Stimulated activated CD4-positive, alpha-beta T cell treated with anti-CD3 and anti-CD28 coated beads, Interleukin-4, amount 100 ng/mL, for 48 hours (primary cell): ENCODE measurements around the gene TESK2.

Experiments
- DNase-seq, 2 donors: peaks; one replicate each; pipeline ENCODE4 v3.0.0-alpha.2; 2020; ENCODE audit warnings: low read depth in 2 of 2

TESK2 gene

DNA sequence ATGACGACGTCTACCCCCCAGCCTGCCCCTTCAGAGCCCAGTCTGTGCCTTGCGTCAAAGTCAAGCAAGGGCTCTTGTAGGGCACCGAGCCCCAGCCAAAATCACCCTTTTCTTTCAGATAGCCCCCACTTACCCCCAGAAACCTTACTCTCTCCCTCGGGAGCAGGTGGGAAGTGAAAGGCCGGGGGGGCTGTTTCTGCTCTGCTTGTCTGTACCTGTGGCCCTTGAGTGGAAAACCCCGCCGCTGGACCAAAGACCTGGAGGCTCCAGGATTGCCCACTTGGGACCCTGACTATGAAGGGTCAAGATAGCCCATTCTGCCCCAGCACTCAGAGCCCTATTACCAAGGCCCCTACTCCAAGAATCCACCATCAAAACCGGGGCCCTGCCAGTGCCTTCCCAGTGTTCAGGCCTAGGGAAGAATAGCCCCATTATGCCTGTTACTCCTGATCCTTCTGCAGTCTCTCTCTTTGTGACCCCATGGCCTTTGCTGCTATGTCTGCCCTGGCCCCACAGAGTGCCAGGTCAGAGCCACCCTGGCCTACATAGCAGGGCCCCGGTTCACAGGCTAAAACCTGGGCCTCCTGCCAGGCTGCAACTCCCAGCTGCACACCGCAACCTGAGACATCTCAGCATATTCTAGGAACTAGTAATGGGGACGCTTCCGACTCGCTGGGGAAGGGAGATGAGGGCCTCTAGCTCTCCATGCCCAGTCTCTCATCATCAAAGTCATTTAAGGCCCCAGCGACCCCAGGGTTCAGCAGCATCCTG, 186.5 kb downstream of the TESK2 start:
- DNase-seq: no peak

DNA sequence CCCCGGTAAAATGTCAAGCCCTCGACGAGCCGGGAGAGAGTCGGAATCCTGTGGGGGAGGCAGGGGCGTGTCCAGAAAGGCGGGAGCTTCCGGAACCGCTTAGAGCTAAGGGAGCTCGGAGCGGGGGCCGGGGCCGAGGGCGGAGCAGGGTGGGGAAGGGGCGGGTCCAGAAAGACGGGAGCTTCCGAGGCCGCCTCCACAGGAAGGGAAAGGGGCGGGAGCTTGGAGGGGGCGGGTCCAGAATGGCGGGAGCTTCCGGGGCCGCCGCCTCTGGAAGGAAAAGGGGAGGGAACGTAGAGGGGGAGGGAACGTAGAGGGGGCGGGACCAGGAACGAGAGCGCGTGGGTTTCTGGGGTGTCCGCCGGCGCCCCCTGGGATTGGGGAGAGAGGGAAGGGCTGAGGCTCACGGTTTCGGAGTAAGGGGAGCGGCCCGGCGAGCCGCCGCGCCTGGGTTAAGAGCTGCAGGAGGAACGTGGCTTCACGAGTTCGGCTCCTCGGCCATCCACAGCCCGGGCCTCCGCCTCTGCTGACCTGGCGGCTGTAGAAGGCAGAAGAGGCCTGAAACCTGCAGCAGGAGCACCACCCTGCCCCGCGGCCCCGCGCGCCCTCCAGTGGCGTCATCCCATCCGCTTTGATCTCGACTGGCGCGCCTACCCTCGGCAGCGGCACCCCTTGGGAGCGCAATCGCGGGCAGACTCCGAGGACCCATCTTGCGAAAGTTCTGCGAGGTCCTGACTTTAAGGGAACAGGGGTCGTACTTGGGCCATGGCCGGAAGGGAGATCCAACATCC, 187.2 kb downstream of the TESK2 start:
- peak; percentile 98 to 99 for DNase-seq

DNA sequence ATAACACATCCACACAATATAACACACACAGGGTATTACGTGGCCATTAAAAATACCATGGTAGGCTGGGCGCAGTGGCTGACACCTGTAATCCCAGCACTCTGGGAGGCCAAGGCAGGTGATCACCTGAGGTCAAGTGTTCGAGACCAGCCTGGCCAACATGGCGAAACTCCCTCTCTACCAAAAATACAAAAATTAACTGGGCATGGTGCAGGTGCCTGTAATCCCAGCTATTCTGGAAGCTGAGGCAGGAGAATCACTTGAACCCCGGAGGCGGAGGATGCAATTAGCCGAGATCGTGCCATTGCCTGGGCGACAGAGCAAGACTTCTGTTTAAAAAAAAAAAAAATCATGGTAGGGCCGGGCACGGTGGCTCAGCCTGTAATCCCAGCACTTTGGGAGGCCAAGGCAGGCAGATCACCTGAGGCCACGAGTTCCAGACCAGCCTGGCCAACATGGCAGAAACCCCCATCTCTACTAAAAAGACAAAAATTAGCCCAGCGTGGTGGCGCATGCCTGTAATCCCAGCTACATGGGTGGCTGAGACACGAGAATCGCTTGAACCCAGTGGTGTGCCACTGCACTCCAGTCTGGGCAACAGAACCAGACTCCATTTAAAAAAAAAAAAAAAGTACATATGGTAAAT, 188.3 kb downstream of the TESK2 start:
- no peak for DNase-seq

DNA sequence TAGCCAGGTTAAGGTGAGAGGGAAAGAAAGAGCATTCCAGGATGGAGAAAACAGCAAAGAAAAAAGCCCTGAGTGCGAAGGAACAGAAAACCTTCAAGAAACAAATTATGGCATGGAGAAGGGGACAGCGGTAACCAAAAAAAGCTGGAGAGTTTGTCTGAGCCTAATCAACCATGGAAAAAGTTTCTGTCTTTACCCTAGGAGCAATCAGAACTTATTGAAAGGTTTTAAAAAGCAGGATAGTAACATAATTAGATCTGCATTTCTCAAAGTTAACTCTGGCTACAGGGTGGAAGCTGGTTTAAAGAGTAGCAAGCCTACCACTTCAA, 190.3 kb downstream of the TESK2 start:
- no peak for DNase-seq

DNA sequence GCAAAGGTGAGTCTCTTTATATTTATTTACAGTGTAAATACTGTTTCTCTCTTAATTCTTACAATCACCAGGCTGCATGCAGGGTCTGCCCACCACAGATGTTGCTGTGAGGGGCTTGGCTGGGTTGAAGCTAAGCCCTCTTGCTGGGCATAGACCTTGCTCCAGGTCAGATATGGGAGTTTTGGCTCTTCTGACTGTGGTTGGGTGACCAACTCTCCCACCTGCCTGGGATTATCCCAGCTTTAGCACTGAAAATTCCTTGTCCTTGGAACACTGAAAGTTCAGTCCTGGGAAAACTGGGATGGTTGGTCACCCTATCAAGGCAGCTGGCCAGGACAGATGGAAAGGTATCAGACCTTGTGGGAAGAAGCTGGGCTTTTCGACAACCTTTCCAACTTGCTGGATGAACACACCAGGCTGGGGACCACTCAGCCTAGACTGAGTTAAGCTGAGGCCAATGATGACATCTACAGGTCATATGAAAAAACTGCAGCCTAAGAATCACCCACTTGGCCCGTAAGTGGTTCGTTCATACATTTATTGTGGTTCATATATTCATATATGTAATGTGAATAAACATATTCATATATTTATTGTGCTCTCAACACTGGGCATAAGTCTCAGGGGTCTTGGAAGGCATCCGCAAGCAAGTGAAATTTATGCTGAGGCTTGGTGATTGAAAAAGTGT, 190.8 kb downstream of the TESK2 start:
- no peak for DNase-seq

DNA sequence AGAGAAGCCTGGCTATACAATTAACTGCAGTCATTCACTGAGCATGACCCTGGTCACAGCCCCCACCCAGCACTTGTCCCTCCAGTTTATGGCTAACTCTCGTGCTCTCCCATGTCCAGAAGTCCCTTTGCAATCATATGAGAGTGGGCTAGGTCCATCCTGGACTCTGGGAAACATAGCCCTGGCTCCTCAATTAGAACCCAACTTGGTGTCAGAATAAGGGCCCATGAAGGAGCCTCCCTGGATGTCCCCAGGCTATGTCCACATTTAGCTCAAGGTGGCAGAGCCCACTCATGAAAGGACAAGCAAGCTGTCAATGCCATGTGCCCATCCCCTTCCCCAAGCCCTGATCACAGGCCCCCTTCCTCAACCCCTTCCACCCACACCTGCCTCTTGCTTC, 191.7 kb downstream of the TESK2 start:
- DNase-seq: no peak

DNA sequence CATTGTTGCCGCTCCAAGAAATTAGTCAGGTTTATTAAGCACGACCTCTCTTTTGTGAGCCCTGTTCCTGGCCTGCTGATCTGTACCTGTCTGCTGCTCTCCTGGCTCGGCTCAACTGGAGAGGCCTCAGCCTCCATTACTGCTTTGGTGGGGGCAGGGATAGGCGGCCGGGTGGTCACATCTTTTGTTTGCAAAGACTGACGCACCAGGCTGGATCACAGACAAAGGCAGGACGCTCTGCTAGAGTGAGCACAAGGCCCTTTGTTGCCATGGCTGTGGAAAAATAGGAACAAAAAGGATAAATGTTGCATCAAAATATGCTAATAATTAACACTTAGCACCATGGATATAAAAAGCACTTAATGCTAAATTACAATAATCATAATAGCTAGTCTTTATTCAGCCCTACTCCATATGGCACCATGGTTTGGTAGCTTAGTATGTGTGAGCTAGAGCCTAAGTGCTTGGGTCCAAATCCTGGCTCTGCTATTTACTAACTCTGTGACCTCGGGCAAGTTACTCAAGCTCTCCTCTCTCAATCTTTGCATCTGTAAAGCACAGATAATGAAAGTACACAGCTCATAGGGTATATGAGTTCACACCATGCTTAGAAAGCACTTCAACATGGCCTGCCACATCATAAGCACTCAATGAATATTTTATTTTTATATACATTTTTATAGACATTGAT, 193.2 kb downstream of the TESK2 start:
- no peak for DNase-seq
